Measurements from ENCODE around the gene GAA.

Gene GAA

GRCh38 chr17:80058311-80058955 is 42.9 kb upstream of the GAA start:
- H2AFZ ChIP-seq (ENCODE audit: insufficient read depth, low read length, poor library complexity): no peak overlapping the region
- no peak overlapping the region for H3K4me3 ChIP-seq (ENCODE audit: low read depth, low read length)
- H3K18ac ChIP-seq (ENCODE audit: low read length): no peak overlapping the region
- no peak overlapping the region for H4K8ac ChIP-seq (ENCODE audit: low read depth, low read length)
- H3K9ac ChIP-seq (ENCODE audit: low read length): no peak overlapping the region
- H3K79me2 ChIP-seq (ENCODE audit: control insufficient read depth, insufficient read depth, low read length, poor library complexity): no peaks in the 10 kb centered on the region
- H2BK12ac ChIP-seq (ENCODE audit: low read length): no peak overlapping the region
- H3K4ac ChIP-seq (ENCODE audit: low read depth, low read length): no peak overlapping the region
- no peaks in the 10 kb centered on the region for H3K27me3 ChIP-seq (ENCODE audit: insufficient read depth, low read length)
- H3K4me1 ChIP-seq (ENCODE audit: control insufficient read depth in 1 of 2, insufficient read depth in 2 of 2, low read length in 2 of 2): no peaks in the 10 kb centered on the region
- no peaks in the 10 kb centered on the region for H3K79me1 ChIP-seq (ENCODE audit: low read length)
- no peaks in the 10 kb centered on the region for H3K9me3 ChIP-seq (ENCODE audit: insufficient read depth, low read depth, low read length)
- no peak overlapping the region for H4K91ac ChIP-seq (ENCODE audit: low read depth, low read length)
- H3K23ac ChIP-seq (ENCODE audit: low read length): no peak overlapping the region
- H4K12ac ChIP-seq (ENCODE audit: low read depth, low read length): no peak overlapping the region
- DNase-seq: no peak
- H2BK5ac ChIP-seq (ENCODE audit: low read depth, low read length, poor library complexity): no peak overlapping the region
- no peak overlapping the region for H2BK120ac ChIP-seq (ENCODE audit: insufficient read depth, low read length, poor library complexity)
- WGBS (ENCODE audit: extremely low coverage, insufficient coverage, insufficient read length): no CpG with 5 or more reads among the region's 28 CpGs
- no peak overlapping the region for H3K4me2 ChIP-seq (ENCODE audit: low read length)
- no peak overlapping the region for H3K27ac ChIP-seq (ENCODE audit: low read depth, low read length)
- no peak overlapping the region for H3K14ac ChIP-seq (ENCODE audit: low read length)
- no peaks in the 10 kb centered on the region for H3K36me3 ChIP-seq (ENCODE audit: control insufficient read depth in 1 of 2, insufficient read depth in 2 of 2, low read length in 2 of 2)
- no peak overlapping the region for H2AK5ac ChIP-seq (ENCODE audit: low read length)

GRCh38 chr17:80060644-80061043 is 40.7 kb upstream of the GAA start:
- no peak overlapping the region for H2AK5ac ChIP-seq (ENCODE audit: low read length)

DNA sequence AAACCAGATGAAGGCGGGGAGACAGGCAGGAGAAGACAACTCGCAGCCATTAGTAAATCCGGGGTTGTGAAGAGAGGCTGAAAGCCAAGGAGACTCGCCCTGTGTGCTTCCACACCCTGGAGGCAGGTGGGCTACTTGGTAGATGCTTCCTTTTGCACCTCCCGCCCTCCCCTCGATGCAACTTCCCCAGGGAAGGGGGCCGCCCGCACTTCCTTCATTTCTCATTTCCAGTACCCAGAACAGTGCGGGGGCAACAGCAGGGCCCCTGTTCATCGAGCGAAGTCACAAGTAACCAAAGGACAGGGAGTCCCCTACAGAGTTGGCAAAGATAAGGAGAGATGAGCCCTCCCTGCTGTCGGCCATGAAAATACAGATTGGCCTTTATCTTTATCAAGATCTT is 40.0 kb upstream of the GAA start:
- no peak overlapping the region for H2BK5ac ChIP-seq (ENCODE audit: low read depth, low read length, poor library complexity)
- no peak overlapping the region for H3K23ac ChIP-seq (ENCODE audit: low read length)
- no peak overlapping the region for H3K18ac ChIP-seq (ENCODE audit: low read length)
- H4K91ac ChIP-seq (ENCODE audit: low read depth, low read length): no peak overlapping the region
- H3K4ac ChIP-seq (ENCODE audit: low read depth, low read length): no peak overlapping the region
- H3K27me3 ChIP-seq (ENCODE audit: insufficient read depth, low read length): no peaks in the 10 kb centered on the region
- H3K36me3 ChIP-seq (ENCODE audit: control insufficient read depth in 1 of 2, insufficient read depth in 2 of 2, low read length in 2 of 2): no peaks in the 10 kb centered on the region
- H2BK12ac ChIP-seq (ENCODE audit: low read length): no peak overlapping the region
- WGBS (ENCODE audit: extremely low coverage, insufficient coverage, insufficient read length): no CpG with 5 or more reads among the region's 12 CpGs
- no peak overlapping the region for H4K8ac ChIP-seq (ENCODE audit: low read depth, low read length)
- no peak overlapping the region for H2AFZ ChIP-seq (ENCODE audit: insufficient read depth, low read length, poor library complexity)
- no peaks in the 10 kb centered on the region for H3K79me2 ChIP-seq (ENCODE audit: control insufficient read depth, insufficient read depth, low read length, poor library complexity)
- no peak overlapping the region for H3K4me2 ChIP-seq (ENCODE audit: low read length)
- no peaks in the 10 kb centered on the region for H3K9me3 ChIP-seq (ENCODE audit: insufficient read depth, low read depth, low read length)
- no peak overlapping the region for H3K9ac ChIP-seq (ENCODE audit: low read length)
- H2AK5ac ChIP-seq (ENCODE audit: low read length): no peak overlapping the region
- H3K79me1 ChIP-seq (ENCODE audit: low read length): no peaks in the 10 kb centered on the region
- peaks cover 5 to 8% of the 10 kb centered on the region in 2 experiments for H3K4me1 ChIP-seq (ENCODE audit: control insufficient read depth in 1 of 2, insufficient read depth in 2 of 2, low read length in 2 of 2)
- H4K12ac ChIP-seq (ENCODE audit: low read depth, low read length): no peak overlapping the region
- no peak overlapping the region for H3K27ac ChIP-seq (ENCODE audit: low read depth, low read length)
- H3K4me3 ChIP-seq (ENCODE audit: low read depth, low read length): no peak overlapping the region
- no peak overlapping the region for H3K14ac ChIP-seq (ENCODE audit: low read length)
- no peak for DNase-seq
- no peak overlapping the region for H2BK120ac ChIP-seq (ENCODE audit: insufficient read depth, low read length, poor library complexity)

More at GRCh38 chr17:80060644-80061043, 40.7 kb upstream of the GAA start:
- H2BK120ac ChIP-seq (ENCODE audit: insufficient read depth, low read length, poor library complexity): no peak overlapping the region
- no peak overlapping the region for H2BK5ac ChIP-seq (ENCODE audit: low read depth, low read length, poor library complexity)
- H2BK12ac ChIP-seq (ENCODE audit: low read length): no peak overlapping the region
- H3K27me3 ChIP-seq (ENCODE audit: insufficient read depth, low read length): no peaks in the 10 kb centered on the region
- H3K4me2 ChIP-seq (ENCODE audit: low read length): no peak overlapping the region
- H3K18ac ChIP-seq (ENCODE audit: low read length): no peak overlapping the region
- H3K23ac ChIP-seq (ENCODE audit: low read length): no peak overlapping the region
- H3K27ac ChIP-seq (ENCODE audit: low read depth, low read length): no peak overlapping the region
- peaks cover 5 to 8% of the 10 kb centered on the region in 2 experiments for H3K4me1 ChIP-seq (ENCODE audit: control insufficient read depth in 1 of 2, insufficient read depth in 2 of 2, low read length in 2 of 2)
- no peak overlapping the region for H3K14ac ChIP-seq (ENCODE audit: low read length)
- no peak for DNase-seq
- no peak overlapping the region for H2AFZ ChIP-seq (ENCODE audit: insufficient read depth, low read length, poor library complexity)
- no peak overlapping the region for H4K91ac ChIP-seq (ENCODE audit: low read depth, low read length)
- no peak overlapping the region for H4K12ac ChIP-seq (ENCODE audit: low read depth, low read length)
- H4K8ac ChIP-seq (ENCODE audit: low read depth, low read length): no peak overlapping the region
- no peak overlapping the region for H3K4ac ChIP-seq (ENCODE audit: low read depth, low read length)
- no peaks in the 10 kb centered on the region for H3K36me3 ChIP-seq (ENCODE audit: control insufficient read depth in 1 of 2, insufficient read depth in 2 of 2, low read length in 2 of 2)
- H3K4me3 ChIP-seq (ENCODE audit: low read depth, low read length): no peak overlapping the region
- no peaks in the 10 kb centered on the region for H3K79me2 ChIP-seq (ENCODE audit: control insufficient read depth, insufficient read depth, low read length, poor library complexity)
- no peaks in the 10 kb centered on the region for H3K79me1 ChIP-seq (ENCODE audit: low read length)
- no peak overlapping the region for H3K9ac ChIP-seq (ENCODE audit: low read length)
- no CpG with 5 or more reads among the region's 4 CpGs for WGBS (ENCODE audit: extremely low coverage, insufficient coverage, insufficient read length)
- no peaks in the 10 kb centered on the region for H3K9me3 ChIP-seq (ENCODE audit: insufficient read depth, low read depth, low read length)

DNA sequence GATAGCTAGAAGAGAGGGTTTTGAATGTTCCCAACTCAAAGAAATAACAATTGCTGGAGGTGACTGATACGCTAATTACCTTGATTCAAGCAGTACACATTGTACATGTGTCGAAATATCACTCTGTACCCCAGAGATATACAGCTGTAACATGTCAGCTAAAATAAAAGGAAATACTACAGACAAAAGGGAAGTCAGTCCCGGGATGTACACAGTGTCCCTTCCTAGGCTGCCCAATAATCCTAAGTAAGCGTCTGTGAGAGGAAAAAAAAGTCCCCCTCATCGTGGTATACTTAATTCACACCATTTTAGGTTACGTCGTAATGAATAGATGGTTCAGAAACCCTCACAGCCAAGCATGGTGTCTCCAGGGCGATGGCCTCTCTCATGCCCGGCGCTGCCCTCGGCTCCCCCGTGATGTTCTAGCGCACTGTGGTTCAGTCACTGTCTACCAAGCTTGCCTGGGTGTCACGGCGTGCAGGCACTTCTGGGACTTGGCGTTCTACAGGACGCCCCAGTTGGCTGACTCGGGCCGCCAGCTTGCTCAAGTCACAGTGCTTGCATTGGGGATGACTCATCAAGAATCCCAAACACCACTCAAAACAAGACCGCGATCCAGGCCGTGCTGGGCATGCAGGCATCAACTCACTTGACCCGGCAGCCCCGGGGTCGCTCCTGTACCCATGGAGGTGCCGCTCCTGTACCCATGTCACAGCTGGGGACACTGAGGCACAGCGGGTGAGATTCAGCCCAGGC is 37.4 kb upstream of the GAA start:
- Histone ChIP-seq H3K23ac (ENCODE audit: low read length) (no peak overlapping the region), H3K18ac (ENCODE audit: low read length) (no peak overlapping the region), H4K12ac (ENCODE audit: low read depth, low read length) (no peak overlapping the region), H3K27ac (ENCODE audit: low read depth, low read length) (no peak overlapping the region), H3K9ac (ENCODE audit: low read length) (no peak overlapping the region), H2BK12ac (ENCODE audit: low read length) (no peak overlapping the region), H2BK5ac (ENCODE audit: low read depth, low read length, poor library complexity) (no peak overlapping the region), H2AK5ac (ENCODE audit: low read length) (no peak overlapping the region), H3K4me3 (ENCODE audit: low read depth, low read length) (no peak overlapping the region), H3K36me3 (ENCODE audit: control insufficient read depth in 1 of 2, insufficient read depth in 2 of 2, low read length in 2 of 2) (no peaks in the 10 kb centered on the region), H4K8ac (ENCODE audit: low read depth, low read length) (no peak overlapping the region), H3K79me1 (ENCODE audit: low read length) (no peaks in the 10 kb centered on the region), H2AFZ (ENCODE audit: insufficient read depth, low read length, poor library complexity) (no peak overlapping the region), H3K14ac (ENCODE audit: low read length) (no peak overlapping the region), H2BK120ac (ENCODE audit: insufficient read depth, low read length, poor library complexity) (no peak overlapping the region), H3K9me3 (ENCODE audit: insufficient read depth, low read depth, low read length) (no peaks in the 10 kb centered on the region), H3K27me3 (ENCODE audit: insufficient read depth, low read length) (no peaks in the 10 kb centered on the region), H3K79me2 (ENCODE audit: control insufficient read depth, insufficient read depth, low read length, poor library complexity) (no peaks in the 10 kb centered on the region), H3K4me2 (ENCODE audit: low read length) (no peak overlapping the region), H4K91ac (ENCODE audit: low read depth, low read length) (no peak overlapping the region), H3K4ac (ENCODE audit: low read depth, low read length) (no peak overlapping the region), H3K4me1 (ENCODE audit: control insufficient read depth in 1 of 2, insufficient read depth in 2 of 2, low read length in 2 of 2) (peaks cover 7 to 11% of the 10 kb centered on the region in 2 experiments)
- peak; percentile 69 to 73 for DNase-seq
- no CpG with 5 or more reads among the region's 27 CpGs for WGBS (ENCODE audit: extremely low coverage, insufficient coverage, insufficient read length)
